Type B pancreatic cell (in vitro differentiated cells): ENCODE data around the gene CHST10. TPM values are rescaled to one million over a fixed set of nuclear protein-coding genes. Genes with fewer than 3 reads are reported as not detected.

Experiments
- DNase-seq: peaks from one replicate; pipeline ENCODE4 v3.0.0; 2021; ENCODE audit warnings: mixed read lengths; ENCODE audit not compliant: unreplicated experiment; ENCODE audit errors: extremely low spot score
- H3K27ac Mint-ChIP-seq: 2 replicates; pipeline ENCODE4 v1.8.0; 2021; ENCODE audit warnings: mild to moderate bottlenecking, mixed read lengths
- H3K27me3 Mint-ChIP-seq: 2 replicates; pipeline ENCODE4 v1.8.0; 2021; ENCODE audit warnings: mixed read lengths
- H3K36me3 Mint-ChIP-seq: 2 replicates; pipeline ENCODE4 v1.8.0; 2021; ENCODE audit warnings: mixed read lengths
- H3K4me1 Mint-ChIP-seq: one replicate; pipeline ENCODE4 v1.8.0; 2021; ENCODE audit warnings: mixed read lengths; ENCODE audit not compliant: unreplicated experiment
- H3K4me3 Mint-ChIP-seq: 2 replicates; pipeline ENCODE4 v1.8.0; 2021; ENCODE audit warnings: mild to moderate bottlenecking, mixed read lengths
- H3K9me3 Mint-ChIP-seq: 2 replicates; pipeline ENCODE4 v1.8.0; 2021; ENCODE audit warnings: mixed read lengths
- total RNA-seq: library from RNA; stranded (reverse); gene quantifications from 2 replicates; pipeline ENCODE4 v1.2.1, GENCODE V29; 2021; ENCODE audit warnings: low replicate concordance
- TF ChIP-seq, protein P1 (sequence below): fragments of 200-600 bp; sonication (generic); conservative IDR thresholded peaks from 2 replicates; pipeline ENCODE4 v1.5.0; 2021; ENCODE audit warnings: antibody characterized with exemption, mild to moderate bottlenecking

The CHST10 gene
- total RNA-seq, 1 donor from 2014 or later: 26.9 TPM

DNA sequence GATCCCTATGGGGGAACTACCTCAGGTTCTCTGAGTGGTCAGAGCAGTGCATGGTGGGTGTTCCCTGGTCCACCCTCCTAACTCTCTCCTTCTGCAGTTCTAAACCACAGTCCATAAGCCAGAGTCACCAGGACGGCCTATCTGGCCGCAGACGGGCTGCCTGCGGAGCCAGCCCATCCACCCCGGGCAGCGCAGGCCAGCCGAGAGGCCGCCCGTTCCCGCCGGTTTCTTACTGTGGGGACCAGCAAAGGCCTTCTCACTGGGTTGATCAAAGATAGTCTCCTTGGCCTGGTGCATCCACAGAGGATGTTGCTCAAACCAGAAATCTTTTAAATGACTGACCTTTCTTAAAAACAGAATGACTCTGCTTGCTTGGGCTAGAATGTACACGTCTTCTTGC lies 9.6 kb upstream of the CHST10 start:
- Mint-ChIP-seq H3K27me3 (peaks cover 28% of the 10 kb centered on the region), H3K4me3 (no peak overlapping the region), H3K9me3 (no peaks in the 10 kb centered on the region), H3K27ac (no peak overlapping the region), H3K36me3 (no peaks in the 10 kb centered on the region), H3K4me1 (no peaks in the 10 kb centered on the region)
- TF ChIP-seq, protein P1, sequence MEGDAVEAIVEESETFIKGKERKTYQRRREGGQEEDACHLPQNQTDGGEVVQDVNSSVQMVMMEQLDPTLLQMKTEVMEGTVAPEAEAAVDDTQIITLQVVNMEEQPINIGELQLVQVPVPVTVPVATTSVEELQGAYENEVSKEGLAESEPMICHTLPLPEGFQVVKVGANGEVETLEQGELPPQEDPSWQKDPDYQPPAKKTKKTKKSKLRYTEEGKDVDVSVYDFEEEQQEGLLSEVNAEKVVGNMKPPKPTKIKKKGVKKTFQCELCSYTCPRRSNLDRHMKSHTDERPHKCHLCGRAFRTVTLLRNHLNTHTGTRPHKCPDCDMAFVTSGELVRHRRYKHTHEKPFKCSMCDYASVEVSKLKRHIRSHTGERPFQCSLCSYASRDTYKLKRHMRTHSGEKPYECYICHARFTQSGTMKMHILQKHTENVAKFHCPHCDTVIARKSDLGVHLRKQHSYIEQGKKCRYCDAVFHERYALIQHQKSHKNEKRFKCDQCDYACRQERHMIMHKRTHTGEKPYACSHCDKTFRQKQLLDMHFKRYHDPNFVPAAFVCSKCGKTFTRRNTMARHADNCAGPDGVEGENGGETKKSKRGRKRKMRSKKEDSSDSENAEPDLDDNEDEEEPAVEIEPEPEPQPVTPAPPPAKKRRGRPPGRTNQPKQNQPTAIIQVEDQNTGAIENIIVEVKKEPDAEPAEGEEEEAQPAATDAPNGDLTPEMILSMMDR: no peak
- no peak for DNase-seq

DNA sequence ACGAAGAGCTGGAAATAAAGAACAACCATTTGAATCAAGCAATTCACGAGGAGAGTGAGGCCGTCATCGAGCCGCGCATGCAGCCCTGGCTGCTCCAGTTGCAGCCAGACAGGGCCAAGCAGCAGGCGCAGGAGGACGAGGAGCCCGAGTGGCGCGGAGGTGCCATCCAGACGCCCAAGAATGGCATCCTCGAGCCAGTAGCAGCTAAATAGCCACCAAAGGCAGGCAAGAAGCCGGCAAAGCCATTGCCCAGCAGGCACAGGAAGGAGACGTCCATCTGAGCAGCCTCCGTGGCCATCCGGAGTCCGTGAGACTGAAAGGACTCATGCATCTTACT lies 8.9 kb upstream of the CHST10 start:
- TF ChIP-seq, protein P1: no peak
- no peak overlapping the region for H3K4me3 Mint-ChIP-seq
- H3K9me3 Mint-ChIP-seq: no peaks in the 10 kb centered on the region
- no peaks in the 10 kb centered on the region for H3K36me3 Mint-ChIP-seq
- H3K27ac Mint-ChIP-seq: no peak overlapping the region
- no peak for DNase-seq
- H3K27me3 Mint-ChIP-seq: peaks cover 28% of the 10 kb centered on the region
- no peaks in the 10 kb centered on the region for H3K4me1 Mint-ChIP-seq

DNA sequence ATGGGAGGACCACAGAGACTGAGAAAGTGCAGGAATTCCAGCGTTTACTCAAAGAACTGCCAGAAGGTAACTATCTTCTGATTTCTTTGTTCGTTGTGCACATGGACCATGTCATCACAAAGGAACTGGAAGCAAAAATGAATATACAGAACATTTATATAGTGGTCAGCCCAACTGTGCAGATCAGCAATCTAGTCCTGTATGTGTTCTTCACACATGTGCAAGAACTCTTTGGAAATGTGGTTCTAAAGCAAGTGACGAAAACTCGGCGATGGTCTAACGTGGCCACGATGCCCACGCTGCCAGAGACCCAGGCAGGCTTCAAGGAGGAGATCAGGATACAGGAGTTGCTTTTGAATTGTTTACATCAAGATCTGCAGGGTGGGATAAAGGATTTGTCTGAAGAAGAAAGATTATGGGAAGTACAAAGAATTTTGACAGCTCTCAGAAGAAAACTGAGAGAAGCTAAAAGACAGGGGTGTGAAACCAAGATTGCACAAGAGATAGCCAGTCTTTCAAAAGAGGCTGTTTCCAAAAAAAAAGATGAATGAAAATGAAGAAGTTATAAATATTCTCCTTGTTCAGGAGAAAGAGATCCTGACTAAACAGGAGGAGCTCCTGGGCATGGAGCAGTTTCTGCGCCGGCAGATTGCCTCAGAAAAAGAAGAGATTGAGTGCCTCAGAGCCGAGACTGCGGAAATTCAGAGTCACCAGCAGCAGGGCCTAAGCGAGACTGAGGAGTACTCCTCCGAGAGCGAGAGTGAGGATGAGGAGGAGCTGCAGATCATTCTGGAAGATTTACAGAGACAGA lies 8.3 kb upstream of the CHST10 start:
- Mint-ChIP-seq H3K4me3 (no peak overlapping the region), H3K27ac (no peak overlapping the region), H3K36me3 (no peaks in the 10 kb centered on the region), H3K27me3 (peaks cover 28% of the 10 kb centered on the region), H3K9me3 (no peaks in the 10 kb centered on the region), H3K4me1 (no peaks in the 10 kb centered on the region)
- TF ChIP-seq, protein P1: no peak
- no peak for DNase-seq

DNA sequence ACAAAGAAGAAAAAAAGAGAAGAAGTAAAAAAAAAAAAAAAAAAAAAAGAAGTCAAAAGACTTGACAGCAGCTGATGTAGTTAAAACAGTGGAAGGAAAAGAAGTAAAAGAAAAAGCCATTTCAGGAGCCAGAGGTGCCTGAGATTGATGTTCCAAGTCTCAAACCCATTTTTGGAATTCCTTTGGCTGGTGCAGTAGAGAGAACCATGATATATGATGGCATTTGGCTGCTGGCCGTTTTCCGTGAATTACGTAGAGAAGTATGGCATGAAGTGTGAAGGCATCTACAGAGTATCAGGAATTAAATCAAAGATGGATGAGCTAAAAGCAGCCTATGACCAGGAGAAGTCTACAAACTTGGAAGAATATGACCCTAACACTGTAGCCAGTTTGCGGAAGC lies 7.6 kb upstream of the CHST10 start:
- TF ChIP-seq, protein P1: no peak
- no peak for DNase-seq
- no peaks in the 10 kb centered on the region for H3K36me3 Mint-ChIP-seq
- H3K27me3 Mint-ChIP-seq: peaks cover 28% of the 10 kb centered on the region
- H3K9me3 Mint-ChIP-seq: no peaks in the 10 kb centered on the region
- H3K4me3 Mint-ChIP-seq: no peak overlapping the region
- H3K4me1 Mint-ChIP-seq: no peaks in the 10 kb centered on the region
- no peak overlapping the region for H3K27ac Mint-ChIP-seq

DNA sequence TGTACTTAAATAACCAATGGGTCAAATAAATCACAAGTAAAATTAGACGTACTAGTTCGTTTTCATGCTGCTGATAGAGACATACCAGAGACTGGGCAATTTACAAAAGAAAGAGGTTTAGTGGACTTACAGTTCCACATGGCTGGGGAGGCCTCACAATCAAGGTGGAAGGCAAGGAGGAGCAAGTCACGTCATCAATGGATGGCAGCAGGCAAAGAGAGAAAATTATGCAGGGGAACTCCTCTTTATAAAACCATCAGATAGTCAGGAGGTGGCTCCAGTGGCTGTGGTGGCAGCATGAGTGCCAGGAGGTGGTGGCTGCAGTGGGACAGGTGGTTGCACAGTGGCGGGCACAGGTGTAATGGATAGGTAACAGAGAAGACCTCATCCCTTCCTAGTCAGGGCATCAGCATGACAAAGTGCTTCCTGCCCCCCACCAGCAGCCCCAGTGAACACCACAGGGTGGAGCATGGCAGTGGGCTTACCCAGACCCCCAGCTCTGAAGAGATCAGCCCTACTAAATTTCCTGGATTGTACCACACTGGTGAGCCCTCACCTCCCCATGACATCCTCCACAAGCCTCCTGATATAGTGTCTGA lies 6.9 kb upstream of the CHST10 start:
- no peaks in the 10 kb centered on the region for H3K36me3 Mint-ChIP-seq
- TF ChIP-seq, protein P1: no peak
- no peaks in the 10 kb centered on the region for H3K4me1 Mint-ChIP-seq
- no peak overlapping the region for H3K4me3 Mint-ChIP-seq
- no peak for DNase-seq
- no peak overlapping the region for H3K27ac Mint-ChIP-seq
- no peaks in the 10 kb centered on the region for H3K9me3 Mint-ChIP-seq
- peaks cover 24% of the 10 kb centered on the region for H3K27me3 Mint-ChIP-seq
